HepG2 (cell line): ENCODE results near the gene HOXA10. TPM values are rescaled to one million over a fixed set of nuclear protein-coding genes. Genes with fewer than 3 reads are reported as not detected.

Source experiments
- CCAR2 ChIP-seq: fragments of 200-400 bp; formaldehyde crosslinking; optimal IDR thresholded peaks from 2 replicates; pipeline ENCODE3; 2018; ENCODE audit warnings: low read depth, mild to moderate bottlenecking, low read length, moderate library complexity
- CENPT ChIP-seq: sonication (generic); formaldehyde crosslinking; IDR thresholded peaks from 2 replicates; pipeline ENCODE4 v1.8.0; 2022; ENCODE audit warnings: low read depth, mild to moderate bottlenecking, moderate library complexity, missing genetic modification reagents
- HNF4A ChIP-seq: sonication (generic); formaldehyde crosslinking; IDR thresholded peaks from 2 replicates; pipeline ENCODE4 v1.4.0; 2020; ENCODE audit warnings: missing genetic modification reagents
- HOXA9 ChIP-seq: sonication (generic); formaldehyde crosslinking; IDR thresholded peaks from 2 replicates; pipeline ENCODE4 v1.8.1; 2022; ENCODE audit warnings: missing genetic modification reagents, mild to moderate bottlenecking, moderate library complexity, borderline replicate concordance
- KDM2A ChIP-seq: sonication (generic); formaldehyde crosslinking; IDR thresholded peaks from 2 replicates; pipeline ENCODE4 v1.4.0; 2020; ENCODE audit warnings: low read depth, missing genetic modification reagents, borderline replicate concordance
- KLF13 ChIP-seq: sonication (generic); formaldehyde crosslinking; IDR thresholded peaks from 2 replicates; pipeline ENCODE4 v1.4.0; 2020; ENCODE audit warnings: mild to moderate bottlenecking, missing genetic modification reagents
- MEF2D ChIP-seq: sonication (generic); formaldehyde crosslinking; IDR thresholded peaks from 2 replicates; pipeline ENCODE4 v1.5.1; 2020; ENCODE audit warnings: mild to moderate bottlenecking, missing genetic modification reagents
- NCOA1 ChIP-seq: sonication (generic); formaldehyde crosslinking; IDR thresholded peaks from 2 replicates; pipeline ENCODE4 v1.9.0; 2021; ENCODE audit warnings: missing genetic modification reagents
- PHF8 ChIP-seq: sonication (generic); formaldehyde crosslinking; IDR thresholded peaks from 2 replicates; pipeline ENCODE4 v1.5.0; 2020; ENCODE audit warnings: missing genetic modification reagents
- PLRG1 ChIP-seq: fragments of 450-650 bp; conservative IDR thresholded peaks from 2 replicates; pipeline ENCODE4 v1.6.1; 2016
- RFX3 ChIP-seq: IDR thresholded peaks from 2 replicates; pipeline ENCODE4 v1.6.1; 2016; ENCODE audit warnings: missing biosample characterization, missing genetic modification reagents
- RNF2 ChIP-seq: fragments of 450-650 bp; conservative IDR thresholded peaks from 2 replicates; pipeline ENCODE4 v1.6.1; 2016; ENCODE audit warnings: low read depth
- SKI ChIP-seq: fragments of 450-650 bp; IDR thresholded peaks from one replicate; pipeline ENCODE4 v1.6.1; 2018; ENCODE audit warnings: mild to moderate bottlenecking; ENCODE audit not compliant: partially characterized antibody
- SPEN ChIP-seq: sonication (generic); formaldehyde crosslinking; IDR thresholded peaks from 2 replicates; pipeline ENCODE4 v1.5.1; 2020; ENCODE audit warnings: low read depth, mild to moderate bottlenecking, missing genetic modification reagents
- TBL1XR1 ChIP-seq: fragments of 150-350 bp; IDR thresholded peaks from 2 replicates; pipeline ENCODE4 v1.6.1; 2014; ENCODE audit warnings: borderline replicate concordance, low read length; ENCODE audit not compliant: partially characterized antibody
- WIZ ChIP-seq: sonication (generic); formaldehyde crosslinking; IDR thresholded peaks from 2 replicates; pipeline ENCODE4 v1.5.1; 2020; ENCODE audit warnings: mild to moderate bottlenecking, missing genetic modification reagents
- ZBTB21 ChIP-seq: sonication (generic); formaldehyde crosslinking; IDR thresholded peaks from 2 replicates; pipeline ENCODE4 v1.4.0; 2020; ENCODE audit warnings: missing genetic modification reagents
- ZMYM2 ChIP-seq: sonication (generic); formaldehyde crosslinking; IDR thresholded peaks from 2 replicates; pipeline ENCODE4 v1.8.0; 2022; ENCODE audit warnings: mild to moderate bottlenecking, missing genetic modification reagents
- ZNF251 ChIP-seq: sonication (generic); formaldehyde crosslinking; IDR thresholded peaks from 2 replicates; pipeline ENCODE4 v1.9.0; 2021; ENCODE audit warnings: mild to moderate bottlenecking, missing genetic modification reagents
- ZNF317 ChIP-seq: sonication (generic); formaldehyde crosslinking; IDR thresholded peaks from 2 replicates; pipeline ENCODE4 v1.5.0; 2020; ENCODE audit warnings: mild to moderate bottlenecking, missing genetic modification reagents
- ZNF343 ChIP-seq: sonication (generic); formaldehyde crosslinking; IDR thresholded peaks from 2 replicates; pipeline ENCODE4 v1.4.0; 2020; ENCODE audit warnings: mild to moderate bottlenecking, missing genetic modification reagents
- ZNF550 ChIP-seq: sonication (generic); formaldehyde crosslinking; IDR thresholded peaks from 2 replicates; pipeline ENCODE4 v1.4.0; 2020; ENCODE audit warnings: mild to moderate bottlenecking, missing genetic modification reagents, borderline replicate concordance
- ZNF563 ChIP-seq: sonication (generic); formaldehyde crosslinking; IDR thresholded peaks from 2 replicates; pipeline ENCODE4 v1.8.0; 2022; ENCODE audit warnings: mild to moderate bottlenecking, moderate library complexity, missing genetic modification reagents
- ZSCAN30 ChIP-seq: sonication (generic); formaldehyde crosslinking; IDR thresholded peaks from 2 replicates; pipeline ENCODE4 v1.5.0; 2020; ENCODE audit warnings: mild to moderate bottlenecking, missing genetic modification reagents
- polyA plus RNA-seq, 8 experiments: library from polyadenylated mRNA; depleted of rRNA in 3 of 8; stranded (reverse) in 7 of 8; unstranded in 1 of 8; fragments of >200 nt; fragmentation: Illumina TruSeq in 4 of 8; extraction: Trizol in 4 of 8; gene quantifications; 2 replicates each; pipeline versions ENCODE4 v1.2.1 to v1.2.3, GENCODE V29; 2011 to 2016; ENCODE audit warnings: low read depth in 4 of 8, missing spikeins in 1 of 8, mixed read lengths in 1 of 8; ENCODE audit not compliant: insufficient read depth in 1 of 8
- total RNA-seq, 5 experiments: library from RNA; depleted of rRNA; stranded (reverse); fragments of >200 nt; fragmentation: Illumina TruSeq; extraction: Trizol; gene quantifications; 2 replicates each; pipeline ENCODE4 v1.2.3, GENCODE V29; 2016; ENCODE audit warnings: low read depth in 1 of 5
- TF ChIP-seq, protein P1 (sequence below): IDR thresholded peaks from 2 replicates; pipeline ENCODE4 v1.6.1; 2016; ENCODE audit warnings: missing genetic modification reagents, missing compliant biosample characterization
- TF ChIP-seq, protein P2 (sequence below): sonication (generic); formaldehyde crosslinking; IDR thresholded peaks from 2 replicates; pipeline ENCODE4 v1.4.0; 2020; ENCODE audit warnings: missing genetic modification reagents
- TF ChIP-seq, protein P3 (sequence below): sonication (generic); formaldehyde crosslinking; IDR thresholded peaks from 2 replicates; pipeline ENCODE4 v1.5.0; 2020; ENCODE audit warnings: missing genetic modification reagents
- TF ChIP-seq, protein P4 (sequence below): IDR thresholded peaks from 2 replicates; pipeline ENCODE4 v1.6.1; 2016; ENCODE audit warnings: missing compliant biosample characterization, missing genetic modification reagents, borderline replicate concordance

HOXA10 gene
- total and polyA plus RNA-seq, 2 of the 13 experiments (the other 11 are each of a cell fraction or from before 2014, with no cell fraction given): not detected

DNA sequence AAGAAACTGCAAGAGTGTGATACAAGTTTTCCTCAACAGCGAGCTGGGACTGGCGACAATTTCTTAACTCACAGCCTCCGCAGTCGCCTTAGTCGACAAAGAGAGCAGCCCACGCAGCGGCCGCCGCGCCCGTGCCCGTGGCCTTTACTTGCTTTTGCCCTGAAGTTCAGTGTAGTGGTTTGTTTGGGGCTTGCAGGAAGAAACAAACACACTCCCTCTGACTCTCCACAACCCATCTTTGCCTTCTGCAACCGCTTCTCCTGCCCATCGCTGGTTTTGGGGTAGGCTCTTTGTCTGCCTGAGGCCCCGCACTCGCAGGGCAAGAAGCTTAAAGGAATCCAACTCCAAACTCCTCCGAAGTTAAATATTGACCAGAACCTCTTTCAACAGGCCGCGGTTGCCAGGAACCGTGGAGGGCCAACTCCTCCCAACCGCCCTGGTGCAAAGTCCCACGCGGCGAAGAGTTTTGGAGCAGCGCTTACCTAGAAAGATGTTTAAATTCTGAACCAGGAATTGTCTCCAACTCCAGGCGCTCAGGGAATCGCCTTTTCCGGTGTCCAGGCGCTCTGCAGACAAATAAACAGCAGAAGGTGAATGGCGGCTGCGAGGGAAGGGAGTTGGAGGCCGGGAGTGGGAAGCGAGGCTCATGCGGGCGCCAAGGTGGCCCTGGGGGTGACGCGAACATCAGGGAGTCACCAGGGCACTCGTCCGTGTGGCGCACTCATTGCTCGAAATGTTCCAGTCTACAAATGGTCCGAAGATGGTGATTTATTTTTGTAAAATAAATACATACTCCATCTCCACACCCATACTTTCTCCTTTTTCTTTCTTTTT, 51.8 kb downstream of the HOXA10 start (continued):
- TF ChIP-seq TBL1XR1 (no peak), SPEN (peak; percentile 54), RFX3 (CRISPR knock-in tag) (peak; percentile 56), PHF8 (CRISPR knock-in tag) (peak; percentile 72), ZNF251 (CRISPR knock-in tag) (no peak), WIZ (CRISPR knock-in tag) (no peak), MEF2D (CRISPR knock-in tag) (0 out of 2 replicates have a peak, but pooled peaks have one; percentile 38), CENPT (CRISPR knock-in tag) (no peak), HOXA9 (CRISPR knock-in tag) (no peak), ZNF317 (0 out of 2 replicates have a peak, but pooled peaks have one; percentile 63), SKI (peak; percentile 39), CCAR2 (peak; percentile 69), KLF13 (CRISPR knock-in tag) (no peak), ZNF563 (CRISPR knock-in tag) (peak; percentile 40; the same call in 1 of the 2 replicates), ZNF343 (no peak; the same call in 1 of the 2 replicates), ZNF550 (CRISPR knock-in tag) (no peak), PLRG1 (no peak), NCOA1 (CRISPR knock-in tag) (no peak), KDM2A (peak; percentile 82), ZMYM2 (CRISPR knock-in tag) (peak; percentile 67; the same call in 1 of the 2 replicates), HNF4A (peak; percentile 92), ZSCAN30 (CRISPR knock-in tag) (no peak), ZBTB21 (CRISPR knock-in tag) (peak; percentile 11; the same call in 1 of the 2 replicates), RNF2 (no peak)
- TF ChIP-seq, protein P1, sequence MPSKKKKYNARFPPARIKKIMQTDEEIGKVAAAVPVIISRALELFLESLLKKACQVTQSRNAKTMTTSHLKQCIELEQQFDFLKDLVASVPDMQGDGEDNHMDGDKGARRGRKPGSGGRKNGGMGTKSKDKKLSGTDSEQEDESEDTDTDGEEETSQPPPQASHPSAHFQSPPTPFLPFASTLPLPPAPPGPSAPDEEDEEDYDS (CRISPR knock-in tag): peak; percentile 86
- TF ChIP-seq, protein P2, sequence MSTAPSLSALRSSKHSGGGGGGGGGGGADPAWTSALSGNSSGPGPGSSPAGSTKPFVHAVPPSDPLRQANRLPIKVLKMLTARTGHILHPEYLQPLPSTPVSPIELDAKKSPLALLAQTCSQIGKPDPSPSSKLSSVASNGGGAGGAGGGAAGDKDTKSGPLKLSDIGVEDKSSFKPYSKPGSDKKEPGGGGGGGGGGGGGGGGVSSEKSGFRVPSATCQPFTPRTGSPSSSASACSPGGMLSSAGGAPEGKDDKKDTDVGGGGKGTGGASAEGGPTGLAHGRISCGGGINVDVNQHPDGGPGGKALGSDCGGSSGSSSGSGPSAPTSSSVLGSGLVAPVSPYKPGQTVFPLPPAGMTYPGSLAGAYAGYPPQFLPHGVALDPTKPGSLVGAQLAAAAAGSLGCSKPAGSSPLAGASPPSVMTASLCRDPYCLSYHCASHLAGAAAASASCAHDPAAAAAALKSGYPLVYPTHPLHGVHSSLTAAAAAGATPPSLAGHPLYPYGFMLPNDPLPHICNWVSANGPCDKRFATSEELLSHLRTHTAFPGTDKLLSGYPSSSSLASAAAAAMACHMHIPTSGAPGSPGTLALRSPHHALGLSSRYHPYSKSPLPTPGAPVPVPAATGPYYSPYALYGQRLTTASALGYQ: peak; percentile 87
- TF ChIP-seq, protein P3, sequence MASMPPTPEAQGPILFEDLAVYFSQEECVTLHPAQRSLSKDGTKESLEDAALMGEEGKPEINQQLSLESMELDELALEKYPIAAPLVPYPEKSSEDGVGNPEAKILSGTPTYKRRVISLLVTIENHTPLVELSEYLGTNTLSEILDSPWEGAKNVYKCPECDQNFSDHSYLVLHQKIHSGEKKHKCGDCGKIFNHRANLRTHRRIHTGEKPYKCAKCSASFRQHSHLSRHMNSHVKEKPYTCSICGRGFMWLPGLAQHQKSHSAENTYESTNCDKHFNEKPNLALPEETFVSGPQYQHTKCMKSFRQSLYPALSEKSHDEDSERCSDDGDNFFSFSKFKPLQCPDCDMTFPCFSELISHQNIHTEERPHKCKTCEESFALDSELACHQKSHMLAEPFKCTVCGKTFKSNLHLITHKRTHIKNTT (CRISPR knock-in tag): no peak
- TF ChIP-seq, protein P4, sequence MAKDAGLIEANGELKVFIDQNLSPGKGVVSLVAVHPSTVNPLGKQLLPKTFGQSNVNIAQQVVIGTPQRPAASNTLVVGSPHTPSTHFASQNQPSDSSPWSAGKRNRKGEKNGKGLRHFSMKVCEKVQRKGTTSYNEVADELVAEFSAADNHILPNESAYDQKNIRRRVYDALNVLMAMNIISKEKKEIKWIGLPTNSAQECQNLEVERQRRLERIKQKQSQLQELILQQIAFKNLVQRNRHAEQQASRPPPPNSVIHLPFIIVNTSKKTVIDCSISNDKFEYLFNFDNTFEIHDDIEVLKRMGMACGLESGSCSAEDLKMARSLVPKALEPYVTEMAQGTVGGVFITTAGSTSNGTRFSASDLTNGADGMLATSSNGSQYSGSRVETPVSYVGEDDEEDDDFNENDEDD: no peak
